Ammon's horn (tissue), 1 donor: ENCODE measurements around the gene CMSS1.

ENCODE experiments used
- DNase-seq: peaks from one replicate; pipeline ENCODE4 v3.0.0-alpha.2; 2016; ENCODE audit warnings: low spot score

Gene CMSS1

DNA sequence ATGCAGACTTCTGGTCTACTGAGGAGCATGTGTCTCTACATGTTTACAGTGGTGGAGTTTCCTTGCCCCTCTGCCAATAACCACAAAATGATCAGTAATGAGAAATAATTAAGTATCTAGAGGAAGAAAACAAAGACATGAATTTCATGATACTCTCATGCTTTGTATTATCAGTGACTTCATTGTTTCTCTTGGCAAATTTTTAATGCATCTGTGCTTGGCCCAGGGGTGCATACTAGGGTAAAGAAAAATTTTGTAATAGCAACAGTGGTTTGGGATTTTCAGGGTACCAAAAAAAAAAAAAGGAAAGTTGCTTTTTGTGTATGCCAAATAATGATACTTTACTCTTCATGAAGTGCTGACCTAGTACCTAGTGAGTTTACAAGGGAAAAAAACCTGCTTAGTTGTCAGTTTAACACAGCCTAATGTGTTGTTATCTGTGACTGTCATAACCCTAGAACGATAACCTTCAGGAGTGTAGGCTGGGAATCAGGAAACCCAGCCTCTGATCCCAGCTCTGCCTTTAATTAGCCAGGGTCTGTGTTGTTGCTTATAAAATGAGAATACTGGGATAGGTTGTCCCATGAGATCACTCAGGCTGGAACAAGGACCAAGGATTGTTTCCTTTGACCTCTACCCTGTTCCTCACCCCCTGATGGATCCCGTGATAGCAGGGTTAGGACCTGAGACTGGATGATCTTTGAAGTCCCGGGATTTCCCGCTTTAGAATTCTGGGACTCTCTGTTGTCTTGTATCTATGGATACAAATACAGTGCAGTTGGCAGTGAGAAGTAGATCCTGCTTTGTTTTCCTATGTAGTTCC, 117.5 kb downstream of the CMSS1 start:
- no peak for DNase-seq

DNA sequence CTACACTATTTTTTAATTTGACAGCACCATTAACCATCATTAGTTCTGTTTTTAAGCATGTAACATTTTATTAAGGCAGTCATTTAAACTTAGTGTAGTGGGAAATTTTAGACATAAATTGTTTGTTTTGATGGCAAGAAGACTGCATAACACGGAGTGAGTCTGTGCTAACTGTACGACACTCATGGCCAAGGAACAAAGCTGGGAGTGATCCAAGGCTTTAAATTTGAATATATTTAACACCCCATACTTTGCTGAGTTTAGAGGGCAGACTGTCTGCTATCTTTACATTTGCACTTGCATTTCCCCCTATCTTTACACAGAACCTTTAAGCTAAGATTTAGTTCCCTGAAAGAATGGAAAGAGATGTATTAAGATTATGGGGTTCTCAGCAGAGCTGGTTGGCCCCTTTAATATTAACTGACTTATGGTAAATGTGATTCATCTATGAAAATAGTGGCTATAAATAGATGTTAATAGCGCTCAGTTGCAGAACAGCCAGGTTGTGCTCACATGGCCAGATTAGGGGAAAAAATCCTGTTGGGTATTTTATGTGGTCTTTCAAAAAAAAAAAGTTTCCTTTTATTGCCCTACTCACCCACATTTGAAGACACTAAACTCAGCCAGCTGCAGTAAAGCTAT, 120.7 kb downstream of the CMSS1 start:
- no peak for DNase-seq

DNA sequence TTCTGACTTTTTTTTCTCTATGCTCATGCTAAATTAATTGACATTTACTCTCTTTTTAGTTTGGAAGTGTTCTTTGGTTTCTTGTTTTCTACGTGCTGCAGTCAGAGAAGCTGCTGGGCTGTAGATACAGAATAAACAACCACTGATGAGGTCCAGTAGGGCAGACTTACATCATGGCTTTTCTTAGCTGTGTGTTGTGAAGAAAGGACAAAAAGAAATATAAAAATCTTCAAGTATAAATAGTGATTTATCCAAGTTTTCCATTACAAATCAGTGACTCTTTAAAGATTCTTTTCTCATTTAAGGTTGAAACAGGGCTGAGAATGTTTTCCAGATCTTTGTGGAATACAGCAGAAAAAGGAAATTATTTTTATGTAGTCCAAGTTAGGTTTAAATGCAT, 122.2 kb downstream of the CMSS1 start:
- no peak for DNase-seq

DNA sequence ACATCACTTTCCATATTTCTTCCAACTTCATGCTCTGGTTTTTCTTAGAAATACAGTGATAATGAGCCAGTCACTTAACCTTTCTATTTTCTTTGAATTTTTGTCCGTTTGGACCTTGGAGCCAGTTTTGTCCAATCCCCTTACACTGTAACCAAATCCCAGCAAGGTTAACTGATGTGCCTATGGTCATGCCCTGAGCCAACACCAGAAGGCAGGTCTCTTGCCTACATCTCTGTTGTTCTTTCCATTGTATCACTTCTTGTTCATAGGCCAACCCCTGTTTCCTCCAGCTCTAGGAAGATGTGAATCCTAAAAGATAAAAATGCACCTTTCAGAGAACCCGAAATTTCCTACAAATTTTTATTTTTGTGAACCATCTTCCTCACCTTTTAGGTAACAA, 122.7 kb downstream of the CMSS1 start:
- DNase-seq: no peak

DNA sequence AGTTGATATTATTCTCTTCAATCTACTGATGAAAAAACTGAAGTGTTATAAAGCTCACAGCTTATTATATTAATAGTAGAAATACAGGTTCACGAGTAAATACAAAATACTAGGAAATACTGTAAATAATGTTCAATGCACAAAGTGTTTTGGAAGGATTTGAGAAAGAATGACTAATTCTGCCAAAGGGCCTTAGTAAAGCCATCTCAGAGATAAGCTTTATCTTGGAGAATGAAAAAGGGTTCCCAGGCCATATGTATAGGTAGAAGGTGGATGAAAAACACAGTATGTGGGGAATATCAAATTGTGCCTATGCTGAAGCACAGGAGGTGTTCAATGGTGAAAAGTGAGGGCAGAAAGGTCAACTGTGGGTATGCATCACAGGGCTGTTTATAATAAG, 123.5 kb downstream of the CMSS1 start:
- DNase-seq: no peak

DNA sequence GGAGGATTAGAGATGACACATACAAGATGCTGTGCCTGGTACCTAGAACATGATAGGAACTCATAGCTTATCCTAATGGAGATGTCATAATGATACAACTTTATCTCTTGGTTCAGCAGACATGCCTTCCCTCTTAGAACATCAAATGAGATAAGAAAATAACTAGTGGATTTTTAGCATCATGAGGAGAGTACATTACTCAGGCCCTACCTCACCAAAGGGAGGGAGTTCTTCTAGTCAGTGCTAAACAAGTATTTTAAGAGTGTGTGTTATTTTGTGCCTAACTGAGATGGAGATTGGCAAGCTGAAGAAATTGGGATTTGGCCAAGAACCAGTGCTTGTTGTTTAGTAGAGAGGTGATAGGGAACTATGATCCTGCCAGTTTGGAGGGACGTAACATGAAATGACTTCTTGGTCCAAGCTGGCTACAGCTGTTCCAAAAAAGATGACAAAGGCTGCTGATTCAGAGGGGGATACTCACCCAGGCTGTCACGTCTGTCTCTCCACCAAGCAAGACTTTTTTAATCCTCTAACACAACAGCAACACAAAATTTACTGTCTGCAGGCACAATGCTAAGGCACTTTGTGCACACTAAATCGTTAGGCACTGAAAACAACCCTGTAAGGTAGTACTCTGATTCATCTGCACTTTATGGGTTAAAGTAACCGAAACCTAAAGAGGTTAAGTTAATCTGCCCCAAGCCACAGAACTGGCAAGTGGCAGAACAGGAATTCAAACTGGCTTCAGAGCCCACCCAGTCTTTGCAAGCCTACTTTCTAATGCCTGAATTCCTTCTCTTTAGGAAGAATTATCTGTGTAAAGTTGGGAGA, 126.5 kb downstream of the CMSS1 start:
- DNase-seq: no peak

DNA sequence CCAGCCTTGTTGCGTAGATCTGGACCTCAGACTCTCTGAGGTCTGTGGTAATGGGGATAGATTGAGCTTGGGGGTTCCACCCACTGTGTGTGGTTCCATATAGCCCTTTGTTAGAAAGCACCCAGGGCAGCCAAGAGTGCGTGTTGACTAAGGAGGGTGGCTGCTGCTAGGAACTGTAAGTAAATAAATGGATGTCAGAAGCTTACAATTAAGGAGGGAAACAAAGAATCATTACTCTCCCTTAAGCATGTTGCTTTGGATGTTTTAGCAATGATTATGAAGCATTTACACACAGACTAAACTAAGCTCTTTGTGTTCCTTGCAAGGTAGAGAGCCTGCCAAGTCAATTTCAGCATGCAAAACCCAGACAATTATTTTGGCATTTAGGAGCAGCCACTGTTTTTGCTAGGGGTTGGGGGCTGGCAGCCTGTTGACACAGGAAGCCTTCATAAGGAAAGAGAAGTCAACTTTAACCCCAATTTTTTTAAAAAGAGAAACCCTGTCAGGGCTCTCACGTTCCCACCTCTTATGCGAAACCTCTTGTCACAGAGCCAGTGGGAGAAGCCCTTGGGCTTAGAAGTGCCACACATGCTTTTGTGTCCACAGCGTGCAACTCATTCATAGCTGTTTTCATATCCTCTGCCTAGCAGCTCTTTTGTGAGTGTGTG, 127.8 kb downstream of the CMSS1 start:
- no peak for DNase-seq

DNA sequence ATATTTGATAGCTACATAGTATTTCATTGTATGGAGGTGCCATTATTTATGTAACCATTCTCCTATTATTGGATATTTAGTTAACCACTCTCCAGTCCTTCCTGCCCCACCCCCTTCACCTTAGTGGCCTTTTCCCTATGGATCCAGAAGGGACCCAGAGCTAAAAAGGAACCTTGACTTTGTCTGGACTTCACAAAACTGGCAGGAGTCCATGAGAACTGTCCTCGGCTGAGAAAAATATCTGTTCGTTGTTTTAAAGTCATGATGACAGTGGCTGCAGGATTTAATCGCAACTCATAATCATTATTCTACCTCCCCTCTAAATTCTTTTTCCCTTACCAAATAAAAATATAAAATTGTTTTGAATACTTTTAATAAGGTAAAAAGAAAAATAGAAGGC, 129.7 kb downstream of the CMSS1 start:
- no peak for DNase-seq

DNA sequence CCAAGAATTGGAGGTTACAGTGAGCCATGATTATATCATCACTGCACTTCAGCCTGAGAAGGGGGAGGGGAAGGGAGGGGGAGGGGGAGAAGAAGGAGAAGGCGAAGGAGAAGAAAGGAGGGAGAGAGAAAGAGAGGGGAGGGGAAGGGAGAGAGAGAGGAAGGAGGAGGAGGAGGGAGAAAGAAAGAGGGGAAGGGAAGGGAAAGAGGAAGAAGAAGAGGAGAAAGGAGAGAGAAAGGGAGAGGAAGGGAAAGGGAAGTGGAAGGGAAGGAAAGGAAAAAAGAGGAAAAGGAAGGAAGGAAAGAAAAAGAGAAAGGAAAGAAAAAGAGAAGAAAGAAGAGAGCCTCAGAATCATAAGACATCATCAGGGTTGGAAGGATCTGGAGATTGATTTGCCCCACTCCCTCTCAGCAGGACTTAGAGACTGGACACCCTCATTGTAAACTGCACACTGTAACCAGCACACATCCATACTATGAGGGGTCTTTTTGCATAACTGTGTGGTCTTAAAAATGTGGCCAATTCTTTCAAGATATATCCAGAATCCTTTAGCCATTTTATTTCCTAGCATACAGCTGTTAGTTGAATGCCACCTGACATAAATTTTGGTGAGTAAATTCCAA, 130.9 kb downstream of the CMSS1 start:
- no peak for DNase-seq

DNA sequence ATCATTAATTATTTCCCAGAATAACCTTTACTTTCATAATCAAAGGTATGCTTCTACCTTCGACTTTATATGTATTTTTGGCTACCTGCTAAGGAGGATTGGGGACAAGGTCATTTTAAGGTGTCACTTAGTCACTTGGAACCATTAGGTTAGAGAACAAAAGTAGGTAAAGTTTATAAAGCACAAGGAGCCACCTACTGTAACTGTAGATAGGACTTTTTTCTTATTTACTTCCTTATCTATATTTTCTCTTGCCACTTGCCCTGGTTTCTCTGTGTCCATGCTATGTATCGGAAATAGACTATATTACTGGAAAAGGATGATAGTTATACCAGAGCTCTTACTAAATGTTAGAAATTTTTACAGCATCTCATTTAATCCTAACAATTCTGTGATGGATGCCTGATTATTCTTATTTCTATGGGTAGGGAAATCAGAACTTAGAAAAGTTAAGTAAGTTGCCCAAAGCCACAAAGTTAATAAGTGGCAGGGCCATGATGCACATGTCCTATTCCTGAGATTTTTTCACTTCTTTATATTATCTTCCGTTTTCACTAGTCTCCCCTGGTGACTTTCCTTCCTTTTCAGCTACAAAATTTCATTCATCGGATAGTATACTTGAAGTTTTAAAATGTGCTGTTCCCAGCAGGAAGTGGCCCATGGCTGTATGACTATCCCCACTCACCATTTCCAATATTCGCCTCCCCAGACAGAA, 132.5 kb downstream of the CMSS1 start:
- no peak for DNase-seq

DNA sequence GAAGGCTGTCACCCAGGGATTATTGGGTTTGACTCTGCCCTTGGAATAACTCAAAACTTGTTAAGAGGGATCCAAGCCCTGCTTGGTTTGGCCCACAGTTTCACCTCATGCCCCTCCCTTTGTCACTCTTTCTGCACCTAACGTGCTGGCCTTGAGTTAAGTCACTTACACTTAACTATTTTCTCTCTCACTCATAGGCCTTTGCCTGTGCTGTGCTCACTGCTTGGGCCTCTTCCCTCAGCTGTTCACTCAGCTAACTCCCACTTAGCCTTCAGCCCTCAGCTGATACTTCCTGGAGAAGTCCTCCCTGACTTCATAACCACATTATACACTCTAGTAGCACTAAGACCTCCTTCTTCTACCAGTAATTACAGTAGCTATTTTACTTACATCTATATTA, 133.3 kb downstream of the CMSS1 start:
- no peak for DNase-seq

DNA sequence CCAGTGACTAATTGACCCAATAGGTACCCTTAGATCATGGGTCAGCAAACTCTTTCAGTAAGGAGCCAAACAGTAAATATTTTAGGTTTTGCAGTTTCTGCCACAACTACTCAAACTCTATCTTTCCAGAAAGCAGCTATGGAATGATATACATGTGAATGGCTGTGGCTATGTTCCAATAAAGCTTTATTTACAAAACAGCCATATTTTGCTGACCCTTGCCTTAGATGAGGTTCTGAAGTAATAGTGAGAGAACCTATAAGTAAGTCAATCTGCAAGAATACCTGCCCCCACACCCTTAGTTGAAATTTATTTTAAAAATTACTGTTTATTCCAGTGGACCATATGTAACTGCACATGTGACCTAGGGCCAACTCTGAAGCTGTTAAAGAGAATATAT, 134.0 kb downstream of the CMSS1 start:
- DNase-seq: no peak

DNA sequence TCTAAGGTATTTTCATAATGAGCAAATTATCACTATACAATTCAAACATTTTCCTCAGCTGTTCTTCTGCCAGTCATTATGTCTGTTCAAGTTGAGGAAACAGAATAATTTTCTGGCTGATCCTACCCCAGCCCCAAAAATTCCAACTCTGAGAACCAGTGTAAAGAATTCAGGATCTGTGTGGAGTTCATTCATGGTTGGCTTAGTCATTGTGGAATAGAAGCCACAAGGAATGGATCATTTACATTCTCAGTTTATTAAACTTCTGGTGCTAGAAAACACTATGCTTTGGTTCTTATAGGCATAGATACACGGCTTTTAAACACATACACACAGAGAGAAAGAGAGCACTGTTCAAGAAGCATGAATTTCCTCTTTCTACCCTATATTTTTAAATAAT, 134.6 kb downstream of the CMSS1 start:
- DNase-seq: no peak

DNA sequence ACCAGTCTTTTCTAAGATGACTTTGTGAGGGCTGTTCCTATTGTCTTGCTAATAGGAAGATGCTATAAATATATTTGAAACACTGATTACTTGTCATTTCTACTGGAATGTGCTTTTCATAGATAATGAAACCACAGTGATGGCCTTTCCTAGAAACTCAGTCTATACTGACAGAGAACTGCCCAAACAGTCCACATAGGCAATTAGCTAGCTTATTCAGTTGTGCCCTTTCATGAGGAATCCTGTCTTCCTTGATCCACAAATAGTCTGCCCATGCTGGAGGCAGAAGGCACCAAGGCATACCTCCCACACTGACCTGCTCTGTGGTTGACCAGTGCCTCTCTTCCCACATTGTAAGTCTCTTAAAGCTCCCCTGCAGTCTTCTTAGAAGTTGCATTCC, 135.9 kb downstream of the CMSS1 start:
- no peak for DNase-seq

DNA sequence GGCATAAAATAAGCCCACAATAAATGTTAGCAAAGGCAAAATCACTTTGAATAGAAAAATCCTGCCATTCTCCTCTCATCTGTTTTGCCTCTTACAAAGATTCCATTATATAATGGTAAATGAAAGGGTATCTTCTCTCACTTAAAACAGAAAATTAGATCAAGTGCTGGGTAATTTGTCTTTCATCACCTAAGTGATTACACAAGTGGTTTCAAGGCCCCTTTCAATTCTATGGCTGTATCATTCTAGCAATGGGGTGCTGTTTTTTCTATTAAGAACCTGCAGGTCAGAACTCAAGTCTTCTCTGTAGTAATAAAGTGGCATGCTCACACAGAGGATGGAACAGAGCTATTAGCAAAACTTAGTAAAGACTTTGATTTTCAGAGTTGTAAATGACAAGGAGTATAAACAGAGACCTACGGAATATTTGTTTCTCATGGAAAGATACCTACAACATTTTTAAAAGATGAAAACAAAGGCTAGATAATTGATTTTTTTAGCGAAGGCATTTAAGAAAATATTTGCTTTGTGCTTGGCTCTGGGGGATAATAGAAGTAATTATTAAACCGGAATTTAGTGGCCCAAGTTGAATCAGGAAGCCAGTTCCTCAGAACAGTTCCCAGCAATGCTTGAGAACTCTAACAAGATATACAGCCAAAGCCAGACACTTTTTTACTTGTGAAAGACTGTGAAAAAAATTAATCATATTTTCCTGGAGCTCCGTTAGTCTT, 137.4 kb downstream of the CMSS1 start:
- no peak for DNase-seq

DNA sequence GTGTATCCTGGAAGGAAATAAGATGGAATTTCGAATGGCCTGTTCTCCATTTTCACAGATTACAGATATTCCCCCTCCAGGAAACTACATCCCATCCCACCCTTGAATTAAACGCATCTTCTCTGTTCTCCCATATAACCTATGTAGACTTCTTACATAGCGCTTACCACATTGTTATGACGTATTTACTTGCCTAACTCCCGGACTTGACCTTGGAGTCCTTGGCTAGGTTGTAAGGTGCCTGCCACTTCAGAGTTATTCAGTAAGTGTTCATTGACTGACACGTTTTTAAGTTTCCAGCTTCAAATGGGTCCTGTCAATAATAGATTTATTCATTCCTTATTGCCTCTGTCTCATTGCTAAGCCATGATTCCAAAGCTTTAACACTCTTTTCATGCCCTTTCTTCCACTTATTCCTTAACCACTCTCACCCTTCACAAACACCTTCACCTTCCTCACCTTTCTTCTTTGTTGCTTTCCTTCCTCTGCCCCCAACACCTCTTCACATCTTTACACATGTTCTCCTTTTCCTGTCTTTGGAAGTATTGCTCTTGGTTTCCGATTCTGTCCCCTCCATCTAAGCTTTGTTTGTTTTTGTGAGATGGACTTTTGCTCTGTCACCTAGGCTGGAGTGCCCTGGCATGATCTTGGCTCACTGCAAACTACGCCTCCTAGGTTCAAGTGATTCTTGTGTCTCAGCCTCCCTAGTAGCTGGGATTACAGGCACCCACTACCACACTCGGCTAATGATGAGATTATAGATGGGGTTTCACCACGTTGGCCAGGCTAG, 138.3 kb downstream of the CMSS1 start:
- no peak for DNase-seq

DNA sequence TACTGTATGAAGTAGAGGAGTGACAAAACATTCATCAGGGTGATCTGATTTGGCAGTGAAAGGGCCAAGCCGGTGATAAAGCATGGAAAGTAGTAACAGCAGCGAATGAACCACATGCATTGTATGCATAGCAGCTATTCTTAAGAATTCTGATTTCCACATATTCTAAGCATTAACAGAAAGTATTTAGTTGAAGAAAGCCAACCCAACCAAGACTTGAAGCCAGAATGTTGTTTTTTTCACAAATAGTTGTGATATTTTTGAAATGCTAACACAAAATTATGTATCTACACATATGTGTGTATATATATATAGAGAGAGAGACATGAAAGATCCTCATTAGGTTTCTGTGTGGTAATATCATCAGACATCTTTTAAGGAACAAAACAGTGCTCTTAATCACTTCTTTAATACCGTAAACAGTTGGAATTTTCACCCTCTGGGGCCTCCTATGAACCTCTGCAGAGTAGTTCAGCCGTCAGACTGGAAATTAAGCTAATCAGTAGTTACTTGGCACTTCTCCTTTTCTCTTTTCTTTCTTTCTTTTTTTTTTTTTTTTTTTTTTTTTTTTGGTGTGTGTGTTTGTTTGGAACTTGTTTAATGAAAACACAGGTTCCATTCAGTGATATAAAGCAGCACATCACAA, 139.6 kb downstream of the CMSS1 start:
- DNase-seq: no peak

DNA sequence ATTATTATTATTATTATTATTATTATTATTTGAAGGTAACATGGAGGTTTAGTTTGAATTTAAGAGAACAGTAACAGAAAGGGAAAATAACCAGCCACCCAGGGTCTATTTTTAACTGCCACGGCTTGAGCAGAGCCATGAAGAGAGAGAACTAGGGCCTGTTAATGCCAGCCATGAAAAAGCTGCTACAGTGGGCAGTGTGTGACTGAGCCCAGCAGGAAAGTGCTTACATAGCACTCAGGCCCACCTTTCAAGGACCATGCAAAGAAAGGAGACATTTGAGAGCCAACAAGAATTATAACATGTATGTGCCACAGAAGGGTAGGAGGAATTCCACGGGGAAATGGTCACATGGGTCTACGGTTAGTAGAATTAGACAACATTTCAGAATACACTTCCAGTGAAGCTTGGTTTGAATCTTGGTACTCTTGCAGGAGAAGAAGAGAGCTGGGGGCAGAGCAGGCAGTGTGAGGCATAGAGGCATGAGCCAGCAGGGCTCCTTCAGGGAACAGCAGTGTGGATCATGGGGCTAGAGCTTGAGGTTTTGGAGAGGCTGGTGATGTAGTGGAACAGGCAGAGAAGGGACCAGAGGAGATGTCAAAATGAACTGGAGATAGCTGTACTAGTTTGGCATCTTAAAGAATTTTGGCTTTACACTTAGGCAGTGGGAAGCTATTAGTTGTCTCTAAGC, 140.7 kb downstream of the CMSS1 start:
- DNase-seq: no peak
